ENCODE data around the gene ZSWIM8.

Gene ZSWIM8

DNA sequence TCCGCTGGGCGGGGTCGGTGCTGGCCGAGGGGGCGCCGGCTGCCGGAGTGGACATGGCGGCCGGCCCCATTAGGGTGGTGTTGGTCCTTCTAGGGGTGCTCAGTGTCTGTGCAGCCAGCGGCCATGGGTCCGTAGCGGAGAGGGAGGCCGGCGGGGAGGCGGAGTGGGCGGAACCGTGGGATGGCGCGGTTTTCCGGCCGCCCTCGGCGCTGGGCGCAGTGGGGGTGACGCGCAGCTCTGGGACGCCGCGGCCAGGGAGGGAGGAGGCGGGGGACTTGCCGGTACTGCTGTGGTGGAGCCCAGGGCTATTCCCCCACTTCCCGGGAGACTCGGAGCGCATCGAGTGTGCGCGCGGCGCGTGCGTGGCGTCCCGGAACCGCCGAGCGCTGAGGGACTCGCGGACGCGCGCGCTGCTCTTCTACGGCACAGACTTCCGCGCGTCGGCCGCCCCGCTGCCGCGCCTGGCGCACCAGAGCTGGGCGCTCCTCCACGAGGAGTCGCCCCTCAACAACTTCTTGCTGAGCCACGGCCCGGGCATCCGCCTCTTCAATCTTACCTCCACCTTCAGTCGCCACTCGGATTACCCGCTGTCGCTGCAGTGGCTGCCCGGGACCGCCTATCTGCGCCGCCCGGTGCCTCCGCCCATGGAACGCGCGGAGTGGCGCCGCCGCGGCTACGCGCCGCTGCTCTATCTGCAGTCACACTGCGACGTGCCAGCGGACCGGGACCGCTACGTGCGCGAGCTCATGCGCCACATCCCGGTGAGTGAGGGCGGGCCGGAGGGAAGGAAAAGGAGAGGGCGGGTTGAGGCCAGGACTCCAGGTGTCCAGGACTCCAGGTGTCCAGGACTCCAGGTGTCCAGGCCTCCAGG, 12.9 kb upstream of the ZSWIM8 start:
- peak; percentile 87 for DNase-seq (ENCODE audit: low spot score)
- TF ChIP-seq, protein P1, sequence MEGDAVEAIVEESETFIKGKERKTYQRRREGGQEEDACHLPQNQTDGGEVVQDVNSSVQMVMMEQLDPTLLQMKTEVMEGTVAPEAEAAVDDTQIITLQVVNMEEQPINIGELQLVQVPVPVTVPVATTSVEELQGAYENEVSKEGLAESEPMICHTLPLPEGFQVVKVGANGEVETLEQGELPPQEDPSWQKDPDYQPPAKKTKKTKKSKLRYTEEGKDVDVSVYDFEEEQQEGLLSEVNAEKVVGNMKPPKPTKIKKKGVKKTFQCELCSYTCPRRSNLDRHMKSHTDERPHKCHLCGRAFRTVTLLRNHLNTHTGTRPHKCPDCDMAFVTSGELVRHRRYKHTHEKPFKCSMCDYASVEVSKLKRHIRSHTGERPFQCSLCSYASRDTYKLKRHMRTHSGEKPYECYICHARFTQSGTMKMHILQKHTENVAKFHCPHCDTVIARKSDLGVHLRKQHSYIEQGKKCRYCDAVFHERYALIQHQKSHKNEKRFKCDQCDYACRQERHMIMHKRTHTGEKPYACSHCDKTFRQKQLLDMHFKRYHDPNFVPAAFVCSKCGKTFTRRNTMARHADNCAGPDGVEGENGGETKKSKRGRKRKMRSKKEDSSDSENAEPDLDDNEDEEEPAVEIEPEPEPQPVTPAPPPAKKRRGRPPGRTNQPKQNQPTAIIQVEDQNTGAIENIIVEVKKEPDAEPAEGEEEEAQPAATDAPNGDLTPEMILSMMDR (IDR thresholded peaks at IDR 0.05; ENCODE audit: borderline replicate concordance, control extremely low read depth, extremely low read depth, insufficient read depth, missing control alignments) = no peak
- in situ Hi-C loops (cut with MboI; ENCODE audit: low sequenced_read_pairs, unreplicated experiment) = no loop called here

DNA sequence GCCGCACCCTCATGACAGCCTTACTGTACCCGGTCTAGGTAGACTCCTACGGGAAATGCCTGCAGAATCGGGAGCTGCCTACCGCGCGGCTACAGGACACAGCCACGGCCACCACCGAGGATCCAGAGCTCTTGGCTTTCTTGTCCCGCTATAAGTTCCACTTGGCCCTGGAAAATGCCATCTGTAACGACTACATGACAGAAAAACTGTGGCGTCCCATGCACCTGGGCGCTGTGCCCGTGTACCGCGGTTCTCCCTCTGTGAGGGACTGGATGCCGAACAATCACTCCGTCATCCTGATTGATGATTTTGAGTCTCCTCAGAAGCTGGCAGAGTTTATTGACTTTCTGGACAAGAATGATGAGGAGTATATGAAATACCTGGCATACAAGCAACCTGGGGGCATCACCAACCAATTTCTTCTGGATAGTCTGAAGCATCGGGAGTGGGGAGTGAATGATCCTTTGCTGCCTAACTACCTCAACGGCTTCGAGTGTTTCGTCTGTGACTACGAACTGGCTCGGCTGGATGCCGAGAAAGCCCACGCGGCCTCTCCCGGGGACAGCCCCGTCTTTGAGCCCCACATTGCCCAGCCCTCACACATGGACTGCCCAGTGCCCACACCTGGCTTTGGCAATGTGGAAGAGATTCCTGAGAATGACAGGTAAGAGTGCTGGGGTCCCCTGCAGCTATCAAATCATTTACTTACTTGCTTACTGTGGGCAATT, 12.1 kb upstream of the ZSWIM8 start:
- no peak for DNase-seq (ENCODE audit: low spot score)
- in situ Hi-C loops (cut with MboI; ENCODE audit: low sequenced_read_pairs, unreplicated experiment) = no loop called here
- TF ChIP-seq, protein P1 (IDR thresholded peaks at IDR 0.05; ENCODE audit: borderline replicate concordance, control extremely low read depth, extremely low read depth, insufficient read depth, missing control alignments) = no peak

DNA sequence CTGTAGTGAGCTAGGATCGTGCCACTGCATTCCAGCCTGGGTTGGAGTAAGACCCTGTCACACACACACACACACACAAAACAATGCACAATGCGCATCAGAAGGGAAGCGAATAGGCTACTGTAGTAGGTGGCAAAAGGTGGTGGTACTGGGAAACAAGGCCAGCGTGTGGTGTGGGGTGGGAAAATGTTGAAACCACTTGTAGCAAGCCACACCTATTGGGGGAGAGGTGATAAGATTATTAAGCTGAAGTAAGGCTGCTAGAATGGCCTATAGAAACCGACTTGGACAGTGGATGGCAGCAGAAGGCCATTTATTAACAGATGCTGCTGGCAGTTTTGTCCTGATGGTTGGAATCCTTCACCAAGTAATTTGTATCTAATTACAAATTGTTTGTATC, 10.8 kb upstream of the ZSWIM8 start:
- DNase-seq (ENCODE audit: low spot score) = no peak
- in situ Hi-C loops (cut with MboI; ENCODE audit: low sequenced_read_pairs, unreplicated experiment) = no loop called here

DNA sequence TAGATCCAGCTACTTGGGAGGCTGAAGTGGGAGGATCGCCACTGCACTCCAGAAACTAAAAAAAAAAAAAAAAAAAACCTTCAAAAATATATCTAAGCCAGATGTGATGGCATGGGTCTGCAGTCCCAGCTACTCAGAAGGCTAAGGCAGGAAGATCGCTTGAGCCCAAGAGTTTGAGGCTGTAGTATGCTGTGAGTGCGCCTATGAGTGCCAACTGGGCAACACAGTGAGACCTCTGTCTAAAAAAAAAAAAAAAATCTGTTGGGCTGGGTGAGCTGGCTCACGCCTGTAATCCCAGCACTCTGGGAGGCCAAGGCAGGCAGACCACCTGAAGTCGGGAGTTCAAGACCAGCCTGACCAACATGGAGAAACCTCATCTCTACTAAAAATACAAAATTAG, 6.4 kb upstream of the ZSWIM8 start:
- in situ Hi-C loops (cut with MboI; ENCODE audit: low sequenced_read_pairs, unreplicated experiment) = no loop called here

More for the DNA sequence above, 10.8 kb upstream of the ZSWIM8 start:
- TF ChIP-seq, protein P1 (IDR thresholded peaks at IDR 0.05; ENCODE audit: borderline replicate concordance, control extremely low read depth, extremely low read depth, insufficient read depth, missing control alignments) = peak; percentile 14

DNA sequence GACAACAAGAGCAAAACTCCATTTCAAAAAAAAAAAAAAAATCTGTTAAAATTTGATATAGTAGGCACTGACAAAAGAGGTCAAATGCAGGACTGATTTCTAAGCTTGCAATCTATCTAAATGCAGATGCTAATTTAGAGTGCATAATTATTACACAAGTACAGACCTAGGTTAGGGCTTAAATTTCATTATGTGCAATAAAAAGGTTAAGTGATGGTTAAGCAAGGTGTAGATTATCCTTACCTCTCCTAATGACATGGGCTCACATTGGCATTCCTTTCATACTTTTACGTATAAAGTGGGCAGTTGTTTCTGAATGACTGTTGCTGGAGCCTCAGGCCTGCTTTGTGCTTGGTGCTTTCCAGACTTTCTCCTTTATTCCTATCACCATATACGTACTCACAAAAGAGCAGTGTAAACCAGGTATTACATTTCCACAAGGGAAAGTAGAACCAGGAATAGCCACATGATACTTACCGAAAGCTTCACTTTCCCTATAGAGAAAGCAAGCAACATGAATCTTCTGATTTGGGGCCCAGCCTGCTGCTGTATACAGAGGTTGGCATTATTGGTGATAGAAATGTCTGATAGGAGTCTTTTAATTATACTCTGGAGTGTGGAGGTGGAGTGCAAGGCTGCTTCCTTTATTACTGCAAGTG, 5.7 kb upstream of the ZSWIM8 start:
- in situ Hi-C loops (cut with MboI; ENCODE audit: low sequenced_read_pairs, unreplicated experiment) = no loop called here
- TF ChIP-seq, protein P1 (IDR thresholded peaks at IDR 0.05; ENCODE audit: borderline replicate concordance, control extremely low read depth, extremely low read depth, insufficient read depth, missing control alignments) = no peak
- DNase-seq (ENCODE audit: low spot score) = no peak

More for the DNA sequence above, 6.4 kb upstream of the ZSWIM8 start:
- DNase-seq (ENCODE audit: low spot score) = no peak
- TF ChIP-seq, protein P1 (IDR thresholded peaks at IDR 0.05; ENCODE audit: borderline replicate concordance, control extremely low read depth, extremely low read depth, insufficient read depth, missing control alignments) = no peak

DNA sequence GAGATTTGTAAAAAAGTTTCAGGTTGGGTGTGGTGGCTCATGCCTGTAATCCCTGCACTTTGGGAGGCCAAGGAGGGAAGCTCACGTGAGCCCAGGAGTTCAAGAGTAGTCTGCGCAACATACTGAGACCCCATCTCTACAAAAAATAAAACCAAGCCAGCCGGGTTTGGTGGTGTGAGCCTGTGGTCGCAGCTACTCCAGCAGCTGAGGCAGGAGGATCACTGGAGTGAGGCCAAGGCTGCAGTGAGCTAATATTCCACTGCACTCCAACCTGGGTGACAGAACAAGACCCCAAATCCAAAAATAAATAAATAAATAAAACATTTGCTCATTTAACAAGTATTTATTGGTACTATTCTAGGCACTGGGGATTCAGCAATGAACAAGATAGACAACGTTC, 5.1 kb upstream of the ZSWIM8 start:
- no peak for DNase-seq (ENCODE audit: low spot score)
- TF ChIP-seq, protein P1 (IDR thresholded peaks at IDR 0.05; ENCODE audit: borderline replicate concordance, control extremely low read depth, extremely low read depth, insufficient read depth, missing control alignments) = no peak
- in situ Hi-C loops (cut with MboI; ENCODE audit: low sequenced_read_pairs, unreplicated experiment) = no loop called here
